Breast epithelium (tissue), 3 donors: ENCODE results near the gene SNAPC2.

Source experiments
- POLR2A ChIP-seq: fragments of 450-650 bp; IDR thresholded peaks from one replicate; pipeline ENCODE4 v1.6.1; 2016; ENCODE audit warnings: antibody characterized with exemption, mild to moderate bottlenecking, moderate library complexity
- POLR2AphosphoS5 ChIP-seq, 3 donors: sonication (generic); formaldehyde crosslinking; IDR thresholded peaks; one replicate each; pipeline ENCODE4 v1.6.1; 2017; ENCODE audit warnings: antibody characterized with exemption in 3 of 3
- TF ChIP-seq, protein P1 (sequence below), 3 donors: fragments of 450-650 bp; IDR thresholded peaks; one replicate each; pipeline ENCODE4 v1.5.1; 2016 to 2017; ENCODE audit warnings: antibody characterized with exemption in 3 of 3, mild to moderate bottlenecking in 3 of 3, moderate library complexity in 3 of 3

DNA sequence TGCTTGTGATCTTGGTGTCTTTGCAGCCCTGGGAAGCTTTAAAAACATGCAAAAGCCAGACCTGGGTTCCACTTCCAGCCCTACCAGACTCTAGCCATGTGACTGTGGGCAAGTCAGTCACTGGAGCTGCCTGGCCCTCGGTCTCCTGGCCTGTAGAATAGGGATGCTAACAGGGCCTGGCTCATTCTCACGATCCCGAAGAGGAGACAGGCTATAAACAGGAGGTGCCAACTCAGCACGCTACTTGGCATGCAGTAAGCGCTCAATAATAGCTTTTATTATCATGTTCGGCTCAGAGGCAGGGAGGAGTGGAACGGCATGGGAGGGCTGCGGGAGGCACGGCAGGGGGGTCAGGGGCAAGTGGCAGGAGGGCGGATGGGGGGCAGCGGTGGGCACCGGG, 4.1 kb downstream of the SNAPC2 start:
- TF ChIP-seq, protein P1, sequence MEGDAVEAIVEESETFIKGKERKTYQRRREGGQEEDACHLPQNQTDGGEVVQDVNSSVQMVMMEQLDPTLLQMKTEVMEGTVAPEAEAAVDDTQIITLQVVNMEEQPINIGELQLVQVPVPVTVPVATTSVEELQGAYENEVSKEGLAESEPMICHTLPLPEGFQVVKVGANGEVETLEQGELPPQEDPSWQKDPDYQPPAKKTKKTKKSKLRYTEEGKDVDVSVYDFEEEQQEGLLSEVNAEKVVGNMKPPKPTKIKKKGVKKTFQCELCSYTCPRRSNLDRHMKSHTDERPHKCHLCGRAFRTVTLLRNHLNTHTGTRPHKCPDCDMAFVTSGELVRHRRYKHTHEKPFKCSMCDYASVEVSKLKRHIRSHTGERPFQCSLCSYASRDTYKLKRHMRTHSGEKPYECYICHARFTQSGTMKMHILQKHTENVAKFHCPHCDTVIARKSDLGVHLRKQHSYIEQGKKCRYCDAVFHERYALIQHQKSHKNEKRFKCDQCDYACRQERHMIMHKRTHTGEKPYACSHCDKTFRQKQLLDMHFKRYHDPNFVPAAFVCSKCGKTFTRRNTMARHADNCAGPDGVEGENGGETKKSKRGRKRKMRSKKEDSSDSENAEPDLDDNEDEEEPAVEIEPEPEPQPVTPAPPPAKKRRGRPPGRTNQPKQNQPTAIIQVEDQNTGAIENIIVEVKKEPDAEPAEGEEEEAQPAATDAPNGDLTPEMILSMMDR (IDR thresholded peaks at IDR 0.05), result no peak
- TF ChIP-seq POLR2A (no peak), POLR2AphosphoS5 (IDR thresholded peaks at IDR 0.05) (no peak)
